Tibial nerve (tissue), 3 donors: ENCODE measurements around the gene MS4A18.

Experiments used
- POLR2A ChIP-seq, 2 donors: fragments of 450-650 bp; IDR thresholded peaks; one replicate each; pipeline ENCODE4 v1.6.1; 2017; ENCODE audit warnings: antibody characterized with exemption in 2 of 2, mild to moderate bottlenecking in 2 of 2, moderate library complexity in 2 of 2
- TF ChIP-seq, protein P1 (sequence below), 5 experiments: fragments of 200-600 bp in 3 of 5; fragments of 450-650 bp in 2 of 5; sonication (generic) in 3 of 5; IDR thresholded peaks; one replicate each; pipeline ENCODE4 v1.5.1; 2016 to 2019; ENCODE audit warnings: antibody characterized with exemption in 5 of 5, mild to moderate bottlenecking in 3 of 5, moderate library complexity in 2 of 5

DNA sequence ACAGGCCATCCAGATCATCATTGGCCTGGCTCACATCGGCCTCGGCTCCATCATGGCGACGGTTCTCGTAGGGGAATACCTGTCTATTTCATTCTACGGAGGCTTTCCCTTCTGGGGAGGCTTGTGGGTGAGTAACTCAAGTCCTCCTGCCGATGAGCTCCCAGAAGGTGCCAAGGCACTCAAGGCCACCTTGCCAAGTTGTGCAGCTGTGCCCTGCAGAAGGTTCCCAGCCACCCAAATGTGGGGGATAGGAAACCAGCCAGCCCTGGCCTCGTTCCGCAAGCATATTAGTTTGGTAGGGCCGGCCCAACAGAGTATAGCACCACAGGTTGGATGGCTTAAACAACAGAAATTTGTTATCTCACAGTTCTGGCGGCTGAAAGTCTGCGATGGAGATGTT, 21.1 kb upstream of the MS4A18 start:
- TF ChIP-seq, protein P1, sequence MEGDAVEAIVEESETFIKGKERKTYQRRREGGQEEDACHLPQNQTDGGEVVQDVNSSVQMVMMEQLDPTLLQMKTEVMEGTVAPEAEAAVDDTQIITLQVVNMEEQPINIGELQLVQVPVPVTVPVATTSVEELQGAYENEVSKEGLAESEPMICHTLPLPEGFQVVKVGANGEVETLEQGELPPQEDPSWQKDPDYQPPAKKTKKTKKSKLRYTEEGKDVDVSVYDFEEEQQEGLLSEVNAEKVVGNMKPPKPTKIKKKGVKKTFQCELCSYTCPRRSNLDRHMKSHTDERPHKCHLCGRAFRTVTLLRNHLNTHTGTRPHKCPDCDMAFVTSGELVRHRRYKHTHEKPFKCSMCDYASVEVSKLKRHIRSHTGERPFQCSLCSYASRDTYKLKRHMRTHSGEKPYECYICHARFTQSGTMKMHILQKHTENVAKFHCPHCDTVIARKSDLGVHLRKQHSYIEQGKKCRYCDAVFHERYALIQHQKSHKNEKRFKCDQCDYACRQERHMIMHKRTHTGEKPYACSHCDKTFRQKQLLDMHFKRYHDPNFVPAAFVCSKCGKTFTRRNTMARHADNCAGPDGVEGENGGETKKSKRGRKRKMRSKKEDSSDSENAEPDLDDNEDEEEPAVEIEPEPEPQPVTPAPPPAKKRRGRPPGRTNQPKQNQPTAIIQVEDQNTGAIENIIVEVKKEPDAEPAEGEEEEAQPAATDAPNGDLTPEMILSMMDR (IDR thresholded peaks at IDR 0.05), result no peak
- TF ChIP-seq POLR2A (IDR thresholded peaks at IDR 0.05), result no peak
